ENCODE data around the gene CAPN15. TPM values are rescaled to one million over a fixed set of nuclear protein-coding genes. Genes with fewer than 3 reads are reported as not detected.

The CAPN15 gene
- total and polyA plus RNA-seq, 3 donors from 2014 or later: 48.0 to 115 (median 108) TPM

DNA sequence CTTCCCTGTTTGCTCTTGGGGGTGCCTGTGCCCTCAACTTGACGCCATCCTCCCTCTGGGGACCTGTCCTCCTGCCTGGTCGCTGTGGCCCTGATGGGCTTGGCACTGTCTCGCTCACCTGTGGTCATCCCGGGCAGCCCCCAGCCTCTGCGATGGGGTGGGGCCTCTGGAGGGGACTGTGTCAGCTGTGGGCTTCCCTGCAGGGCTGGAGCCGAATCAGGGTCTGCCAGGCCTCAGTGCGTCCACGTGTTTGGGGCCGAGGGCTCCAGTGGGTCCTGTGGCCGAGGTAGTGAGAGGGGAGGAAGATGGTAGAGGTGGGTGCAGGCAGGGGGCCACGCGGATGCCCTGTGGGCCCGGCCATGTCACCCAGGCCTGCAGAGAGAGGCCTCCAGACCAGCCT, 50.3 kb downstream of the CAPN15 start:
- intact Hi-C loops (cut with DNase I; ENCODE audit: low total_unique reads): no loop called here

DNA sequence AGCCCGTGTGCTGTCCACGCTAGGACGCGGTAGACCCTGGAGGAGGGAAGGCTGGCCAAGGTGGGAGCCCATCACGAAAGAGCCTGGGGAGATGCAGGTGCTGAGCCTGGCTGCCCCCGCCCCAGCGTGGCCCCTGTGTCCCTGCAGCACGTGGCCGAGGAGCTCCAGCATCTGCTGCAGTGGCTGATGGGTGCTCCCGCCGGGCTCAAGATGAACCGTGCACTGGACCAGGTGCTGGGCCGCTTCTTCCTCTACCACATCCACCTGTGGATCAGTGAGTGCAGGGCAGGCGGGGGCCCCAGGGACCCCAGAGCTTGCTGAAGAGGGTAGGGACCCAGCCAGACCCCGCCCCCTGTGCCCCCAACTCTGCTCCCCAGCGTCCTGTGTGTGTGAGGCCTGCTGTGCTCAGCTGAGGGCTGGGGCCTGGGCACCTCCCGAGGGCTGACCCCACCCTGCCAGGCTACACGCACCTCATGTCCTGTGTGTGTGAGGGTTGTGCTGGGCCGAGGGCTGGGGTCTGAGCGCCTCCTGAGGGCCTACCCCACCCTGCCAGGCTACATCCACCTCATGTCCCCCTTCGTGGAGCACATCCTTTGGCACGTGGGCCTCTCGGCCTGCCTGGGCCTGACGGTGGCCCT, 50.8 kb downstream of the CAPN15 start:
- H3K27ac ChIP-seq: no peak overlapping the region
- WGBS, 2 donors: 95 to 96% methylated on average over 7 to 23 of the region's 24 CpGs
- intact Hi-C loops (cut with DNase I; ENCODE audit: low total_unique reads): no loop called here
- no peaks in the 10 kb centered on the region for H3K36me3 ChIP-seq (ENCODE audit: low read depth, missing control alignments)
- no peaks in the 10 kb centered on the region for H3K27me3 ChIP-seq
- no peak overlapping the region for H3K4me3 ChIP-seq
- no peaks in the 10 kb centered on the region for H3K9me3 ChIP-seq
- H3K4me1 ChIP-seq: peaks cover under 1% of the 10 kb centered on the region
- TF ChIP-seq POLR2A (IDR thresholded peaks at IDR 0.05): no peak
- TF ChIP-seq, protein P1, sequence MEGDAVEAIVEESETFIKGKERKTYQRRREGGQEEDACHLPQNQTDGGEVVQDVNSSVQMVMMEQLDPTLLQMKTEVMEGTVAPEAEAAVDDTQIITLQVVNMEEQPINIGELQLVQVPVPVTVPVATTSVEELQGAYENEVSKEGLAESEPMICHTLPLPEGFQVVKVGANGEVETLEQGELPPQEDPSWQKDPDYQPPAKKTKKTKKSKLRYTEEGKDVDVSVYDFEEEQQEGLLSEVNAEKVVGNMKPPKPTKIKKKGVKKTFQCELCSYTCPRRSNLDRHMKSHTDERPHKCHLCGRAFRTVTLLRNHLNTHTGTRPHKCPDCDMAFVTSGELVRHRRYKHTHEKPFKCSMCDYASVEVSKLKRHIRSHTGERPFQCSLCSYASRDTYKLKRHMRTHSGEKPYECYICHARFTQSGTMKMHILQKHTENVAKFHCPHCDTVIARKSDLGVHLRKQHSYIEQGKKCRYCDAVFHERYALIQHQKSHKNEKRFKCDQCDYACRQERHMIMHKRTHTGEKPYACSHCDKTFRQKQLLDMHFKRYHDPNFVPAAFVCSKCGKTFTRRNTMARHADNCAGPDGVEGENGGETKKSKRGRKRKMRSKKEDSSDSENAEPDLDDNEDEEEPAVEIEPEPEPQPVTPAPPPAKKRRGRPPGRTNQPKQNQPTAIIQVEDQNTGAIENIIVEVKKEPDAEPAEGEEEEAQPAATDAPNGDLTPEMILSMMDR (IDR thresholded peaks at IDR 0.05): no peak
- no peak for DNase-seq

More for the DNA sequence above, 50.3 kb downstream of the CAPN15 start:
- no peaks in the 10 kb centered on the region for H3K27me3 ChIP-seq
- H3K27ac ChIP-seq: no peak overlapping the region
- no peak overlapping the region for H3K4me3 ChIP-seq
- DNase-seq: no peak
- no peaks in the 10 kb centered on the region for H3K4me1 ChIP-seq
- no peak for TF ChIP-seq POLR2A (IDR thresholded peaks at IDR 0.05)
- TF ChIP-seq, protein P1 (IDR thresholded peaks at IDR 0.05): no peak
- no peaks in the 10 kb centered on the region for H3K36me3 ChIP-seq (ENCODE audit: low read depth, missing control alignments)
- H3K9me3 ChIP-seq: no peaks in the 10 kb centered on the region
- WGBS, 2 donors: 81 to 95% methylated on average over 8 to 13 of the region's 13 CpGs

DNA sequence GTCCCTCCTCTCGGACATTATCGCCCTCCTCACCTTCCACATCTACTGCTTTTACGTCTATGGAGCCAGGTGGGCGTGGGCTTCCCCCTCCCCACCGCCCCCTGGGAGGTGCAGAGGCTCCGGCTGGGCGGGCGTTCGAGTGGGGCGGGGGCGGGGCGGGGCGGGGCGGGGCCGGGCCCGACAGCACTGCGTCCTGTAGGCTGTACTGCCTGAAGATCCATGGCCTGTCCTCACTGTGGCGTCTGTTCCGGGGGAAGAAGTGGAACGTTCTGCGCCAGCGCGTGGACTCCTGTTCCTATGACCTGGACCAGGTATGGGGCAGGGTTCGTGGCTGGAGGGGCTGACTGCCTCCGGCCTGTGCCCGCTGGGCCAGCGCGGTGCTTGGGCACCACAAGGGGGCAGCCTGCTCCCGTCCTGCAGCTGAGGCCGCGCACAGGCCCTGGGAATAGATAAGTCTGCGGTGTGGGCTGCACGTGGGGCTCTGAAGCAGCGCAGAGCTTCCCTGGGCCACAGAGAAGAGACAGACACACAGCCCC, 51.4 kb downstream of the CAPN15 start:
- Histone ChIP-seq H3K4me1 (peaks cover 4% of the 10 kb centered on the region), H3K36me3 (ENCODE audit: low read depth, missing control alignments) (no peaks in the 10 kb centered on the region), H3K4me3 (no peak overlapping the region), H3K9me3 (no peaks in the 10 kb centered on the region), H3K27me3 (no peaks in the 10 kb centered on the region), H3K27ac (no peak overlapping the region)
- DNase-seq: peak; percentile 73
- intact Hi-C loops (cut with DNase I; ENCODE audit: low total_unique reads): no loop called here
- TF ChIP-seq, protein P1 (IDR thresholded peaks at IDR 0.05): peak; percentile 56 to 62 (median 58)
- no peak for TF ChIP-seq POLR2A (IDR thresholded peaks at IDR 0.05)
- 56 to 89% methylated on average over 3 to 34 of the region's 34 CpGs for WGBS, 2 donors

DNA sequence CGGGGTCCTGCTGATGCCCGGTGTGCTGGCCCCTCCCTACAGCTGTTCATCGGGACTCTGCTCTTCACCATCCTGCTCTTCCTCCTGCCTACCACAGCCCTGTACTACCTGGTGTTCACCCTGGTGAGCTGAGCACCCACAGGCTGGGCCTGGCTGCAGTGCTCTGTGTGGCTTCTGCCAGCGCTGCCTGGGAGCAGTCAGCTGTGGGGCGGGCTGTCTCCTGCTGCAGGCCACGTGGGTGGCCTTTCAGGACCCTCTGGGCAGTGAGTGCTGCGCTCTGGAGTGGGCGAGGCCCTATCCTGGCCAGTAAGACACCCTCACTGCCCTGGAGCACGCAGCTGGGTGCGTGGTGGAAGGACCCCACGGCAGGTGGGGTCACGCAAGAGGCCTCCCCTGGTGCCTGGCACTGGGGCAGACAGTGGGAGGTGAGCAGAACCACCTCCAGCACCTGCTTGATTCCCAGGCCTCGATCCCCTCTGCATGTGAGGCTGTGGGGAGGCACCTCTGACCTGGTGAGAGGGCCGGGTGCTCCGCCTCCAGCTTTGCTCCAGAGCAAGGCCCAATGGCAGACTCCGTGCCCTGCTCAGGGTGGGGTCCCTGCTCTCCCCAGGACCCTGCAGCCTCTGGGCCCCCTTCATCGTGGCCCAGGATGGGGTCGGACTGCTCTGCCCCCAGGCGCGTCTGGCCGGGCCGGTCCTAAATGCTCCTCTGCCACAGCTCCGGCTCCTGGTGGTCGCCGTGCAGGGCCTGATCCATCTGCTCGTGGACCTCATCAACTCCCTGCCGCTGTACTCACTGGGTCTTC, 52.8 kb downstream of the CAPN15 start:
- WGBS, 2 donors: 91 to 93% methylated on average over 7 to 27 of the region's 27 CpGs
- Histone ChIP-seq H3K4me3 (no peak overlapping the region), H3K9me3 (no peaks in the 10 kb centered on the region), H3K36me3 (ENCODE audit: low read depth, missing control alignments) (no peaks in the 10 kb centered on the region), H3K27me3 (no peaks in the 10 kb centered on the region), H3K4me1 (peaks cover 4% of the 10 kb centered on the region), H3K27ac (no peak overlapping the region)
- TF ChIP-seq, protein P1 (IDR thresholded peaks at IDR 0.05): no peak
- no peak for TF ChIP-seq POLR2A (IDR thresholded peaks at IDR 0.05)
- intact Hi-C loops (cut with DNase I; ENCODE audit: low total_unique reads): loop anchor here (10.0 kb wide), 2 partner anchors 54 to 84 kb away; partner anchors contain the start of genes METTL26, RHOT2 and WFIKKN1
- no peak for DNase-seq

Data from testis (tissue), 3 donors.